WTC11 (cell line): Measurements from ENCODE around the gene TXNIP. TPM values are rescaled to one million over a fixed set of nuclear protein-coding genes. Genes with fewer than 3 reads are reported as not detected.

Experiments
- ATAC-seq: fragments of 200-7000 bp; cut with Tn5 transposase; 2 replicates; pipeline ENCODE4 v1.10.0; 2021; ENCODE audit warnings: mild to moderate bottlenecking, moderate library complexity
- CTCF ChIA-PET: fragments of 300-600 bp; sonication (Branson Sonifier 250); formaldehyde crosslinking; loops from one replicate; lab custom pipeline; 2021; ENCODE audit warnings: antibody characterized with exemption; lab: Charles Lee
- POLR2A ChIA-PET: fragments of 350-600 bp; sonication (Branson Sonifier 250); formaldehyde crosslinking; loops from one replicate; lab custom pipeline; 2021; ENCODE audit warnings: antibody characterized with exemption; lab: Charles Lee
- DNase-seq: peaks from one replicate; pipeline ENCODE4 v3.0.0; 2021; ENCODE audit warnings: low spot score
- H3K27ac Mint-ChIP-seq: 2 replicates; pipeline ENCODE4 v1.8.0; 2021; ENCODE audit warnings: mixed read lengths
- H3K27me3 Mint-ChIP-seq: 2 replicates; pipeline ENCODE4 v1.8.0; 2021; ENCODE audit warnings: low read depth, mild to moderate bottlenecking, moderate library complexity, mixed read lengths
- H3K36me3 Mint-ChIP-seq: 2 replicates; pipeline ENCODE4 v1.8.0; 2021; ENCODE audit warnings: mixed read lengths
- H3K4me1 Mint-ChIP-seq: 2 replicates; pipeline ENCODE4 v1.8.0; 2022; ENCODE audit warnings: mixed read lengths
- H3K4me3 Mint-ChIP-seq: 2 replicates; pipeline ENCODE4 v1.8.0; 2021; ENCODE audit warnings: mild to moderate bottlenecking, moderate library complexity, mixed read lengths
- H3K9me3 Mint-ChIP-seq: 2 replicates; pipeline ENCODE4 v1.8.0; 2021; ENCODE audit warnings: mixed read lengths
- ARID4B ChIP-seq: sonication (generic); formaldehyde crosslinking; IDR thresholded peaks from 2 replicates; pipeline ENCODE4 v1.8.0; 2023; ENCODE audit warnings: missing genetic modification reagents, mild to moderate bottlenecking, borderline replicate concordance
- ATF1 ChIP-seq: sonication (generic); formaldehyde crosslinking; IDR thresholded peaks from 2 replicates; pipeline ENCODE4 v1.8.1; 2023; ENCODE audit warnings: mild to moderate bottlenecking, moderate library complexity, missing genetic modification reagents
- EMX1 ChIP-seq: fragments of 250-450 bp; sonication (Bioruptor Pico); IDR thresholded peaks from 2 replicates; pipeline ENCODE4 v1.8.0; 2021; ENCODE audit warnings: mild to moderate bottlenecking
- ESRRA ChIP-seq: sonication (generic); formaldehyde crosslinking; IDR thresholded peaks from 2 replicates; pipeline ENCODE4 v1.8.1; 2022; ENCODE audit warnings: mild to moderate bottlenecking, missing genetic modification reagents, borderline replicate concordance
- FOXJ3 ChIP-seq: sonication (generic); formaldehyde crosslinking; IDR thresholded peaks from 2 replicates; pipeline ENCODE4 v1.9.0; 2021; ENCODE audit warnings: missing genetic modification reagents, mild to moderate bottlenecking, borderline replicate concordance
- GABPB1 ChIP-seq: sonication (generic); formaldehyde crosslinking; IDR thresholded peaks from 2 replicates; pipeline ENCODE4 v1.8.1; 2023; ENCODE audit warnings: mild to moderate bottlenecking, missing genetic modification reagents
- GRHL2 ChIP-seq: fragments of 250-450 bp; sonication (Bioruptor Pico); IDR thresholded peaks from 2 replicates; pipeline ENCODE4 v1.8.0; 2022; ENCODE audit warnings: mild to moderate bottlenecking, moderate library complexity; ENCODE audit not compliant: insufficient replicate concordance, severe bottlenecking
- HMGA2 ChIP-seq: fragments of 250-450 bp; sonication (Bioruptor Pico); IDR thresholded peaks from 2 replicates; pipeline ENCODE4 v1.4.0; 2021; ENCODE audit warnings: mild to moderate bottlenecking, moderate library complexity
- IRF1 ChIP-seq: sonication (generic); formaldehyde crosslinking; IDR thresholded peaks from 2 replicates; pipeline ENCODE4 v1.8.0; 2023; ENCODE audit warnings: missing genetic modification reagents
- MXD4 ChIP-seq: fragments of 250-450 bp; sonication (Bioruptor Pico); IDR thresholded peaks from 2 replicates; pipeline ENCODE4 v1.8.0; 2021; ENCODE audit warnings: mild to moderate bottlenecking, moderate library complexity, borderline replicate concordance
- NFATC4 ChIP-seq: fragments of 250-450 bp; sonication (Bioruptor Pico); IDR thresholded peaks from 2 replicates; pipeline ENCODE4 v1.9.0; 2021; ENCODE audit warnings: mild to moderate bottlenecking
- NR2C2 ChIP-seq: sonication (generic); formaldehyde crosslinking; IDR thresholded peaks from 2 replicates; pipeline ENCODE4 v1.8.0; 2022; ENCODE audit warnings: mild to moderate bottlenecking, missing genetic modification reagents
- RELA ChIP-seq: sonication (generic); formaldehyde crosslinking; IDR thresholded peaks from 2 replicates; pipeline ENCODE4 v1.8.1; 2022; ENCODE audit warnings: missing genetic modification reagents, mild to moderate bottlenecking, borderline replicate concordance
- SMAD3 ChIP-seq: sonication (generic); formaldehyde crosslinking; IDR thresholded peaks from 2 replicates; pipeline ENCODE4 v1.8.0; 2022; ENCODE audit warnings: missing genetic modification reagents, mild to moderate bottlenecking, borderline replicate concordance
- SOX15 ChIP-seq: fragments of 250-450 bp; sonication (Bioruptor Pico); IDR thresholded peaks from 2 replicates; pipeline ENCODE4 v1.9.0; 2021; ENCODE audit warnings: mild to moderate bottlenecking
- TCF7 ChIP-seq: sonication (generic); formaldehyde crosslinking; IDR thresholded peaks from 2 replicates; pipeline ENCODE4 v1.8.0; 2022; ENCODE audit warnings: mild to moderate bottlenecking, low read depth, missing genetic modification reagents, moderate library complexity
- ZBTB43 ChIP-seq: sonication (generic); formaldehyde crosslinking; IDR thresholded peaks from 2 replicates; pipeline ENCODE4 v1.8.1; 2023; ENCODE audit warnings: mild to moderate bottlenecking, missing genetic modification reagents
- ZNF121 ChIP-seq: sonication (generic); formaldehyde crosslinking; IDR thresholded peaks from 2 replicates; pipeline ENCODE4 v1.8.0; 2023; ENCODE audit warnings: missing genetic modification reagents
- ZNF532 ChIP-seq: fragments of 250-450 bp; sonication (Bioruptor Pico); IDR thresholded peaks from 2 replicates; pipeline ENCODE4 v1.9.0; 2021; ENCODE audit warnings: mild to moderate bottlenecking, borderline replicate concordance
- ZNF671 ChIP-seq: fragments of 250-450 bp; sonication (Bioruptor Pico); IDR thresholded peaks from 2 replicates; pipeline ENCODE4 v1.8.0; 2021; ENCODE audit warnings: mild to moderate bottlenecking
- total RNA-seq: library from RNA; stranded (reverse); gene quantifications from 3 replicates; pipeline ENCODE4 v1.2.3, GENCODE V29; 2021
- TF ChIP-seq, protein P1 (sequence below): sonication (generic); formaldehyde crosslinking; IDR thresholded peaks from 2 replicates; pipeline ENCODE4 v1.8.1; 2022; ENCODE audit warnings: low read depth, mild to moderate bottlenecking, moderate library complexity, missing genetic modification reagents, borderline replicate concordance

TXNIP gene
- total RNA-seq, 1 experiment from 2014 or later: 56.7 TPM

GRCh38 chr1:145994391-145995120 is 1.8 kb downstream of the TXNIP start:
- DNase-seq: no peak
- ChIA-PET POLR2A (interaction anchor here (1.2 to 1.3 kb wide), 2 partner anchors 14 to 15 kb away, joined by 3 to 5 read pairs; no protein-coding TSS in a partner anchor), CTCF (interaction anchor here (1.3 kb wide), 1 partner anchor 17 kb away, joined by 3 read pairs; no protein-coding TSS in a partner anchor)
- no peaks in the 10 kb centered on the region for H3K27me3 Mint-ChIP-seq
- peak overlapping the region; percentile 98 for H3K4me3 Mint-ChIP-seq
- H3K36me3 Mint-ChIP-seq: peaks cover 41% of the 10 kb centered on the region
- no peak for ATAC-seq
- H3K9me3 Mint-ChIP-seq: no peaks in the 10 kb centered on the region
- peaks cover 73% of the 10 kb centered on the region for H3K4me1 Mint-ChIP-seq
- TF ChIP-seq, protein P1, sequence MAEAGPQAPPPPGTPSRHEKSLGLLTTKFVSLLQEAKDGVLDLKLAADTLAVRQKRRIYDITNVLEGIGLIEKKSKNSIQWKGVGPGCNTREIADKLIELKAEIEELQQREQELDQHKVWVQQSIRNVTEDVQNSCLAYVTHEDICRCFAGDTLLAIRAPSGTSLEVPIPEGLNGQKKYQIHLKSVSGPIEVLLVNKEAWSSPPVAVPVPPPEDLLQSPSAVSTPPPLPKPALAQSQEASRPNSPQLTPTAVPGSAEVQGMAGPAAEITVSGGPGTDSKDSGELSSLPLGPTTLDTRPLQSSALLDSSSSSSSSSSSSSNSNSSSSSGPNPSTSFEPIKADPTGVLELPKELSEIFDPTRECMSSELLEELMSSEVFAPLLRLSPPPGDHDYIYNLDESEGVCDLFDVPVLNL (CRISPR knock-in tag): no peak
- TF ChIP-seq IRF1 (CRISPR knock-in tag) (no peak), NFATC4 (CRISPR knock-in tag) (no peak), GRHL2 (no peak), GABPB1 (0 out of 2 replicates have a peak, but pooled peaks have one; percentile 29), ZNF671 (CRISPR knock-in tag) (no peak), MXD4 (CRISPR knock-in tag) (no peak), FOXJ3 (CRISPR knock-in tag) (no peak), HMGA2 (CRISPR knock-in tag) (no peak)
- H3K27ac Mint-ChIP-seq: no peak overlapping the region

GRCh38 chr1:145993618-145994390 is 2.6 kb downstream of the TXNIP start:
- ChIA-PET CTCF (interaction anchor here (0.8 to 1.3 kb wide), 2 partner anchors 14 to 16 kb away, joined by 3 read pairs; no protein-coding TSS in a partner anchor), POLR2A (interaction anchor here (1.3 kb wide), 1 partner anchor 14 kb away, joined by 5 read pairs; no protein-coding TSS in a partner anchor)
- no peaks in the 10 kb centered on the region for H3K9me3 Mint-ChIP-seq
- peak overlapping the region; percentile 98 for H3K4me3 Mint-ChIP-seq
- peaks cover 69% of the 10 kb centered on the region for H3K4me1 Mint-ChIP-seq
- H3K27me3 Mint-ChIP-seq: no peaks in the 10 kb centered on the region
- ATAC-seq: no peak
- no peak for DNase-seq
- peak overlapping the region; percentile 75 for H3K27ac Mint-ChIP-seq
- peaks cover 41% of the 10 kb centered on the region for H3K36me3 Mint-ChIP-seq
- TF ChIP-seq ESRRA (no peak), ARID4B (no peak), TCF7 (CRISPR knock-in tag) (no peak), ZNF121 (no peak), SMAD3 (CRISPR knock-in tag) (no peak), NR2C2 (no peak), EMX1 (CRISPR knock-in tag) (no peak), RELA (CRISPR knock-in tag) (no peak), ZBTB43 (CRISPR knock-in tag) (no peak), ZNF532 (no peak), ATF1 (CRISPR knock-in tag) (no peak), SOX15 (no peak)
